ENCODE measurements around the gene USP47. TPM values are rescaled to one million over a fixed set of nuclear protein-coding genes. Genes with fewer than 3 reads are reported as not detected.

USP47 gene
- total RNA-seq, 1 donor from 2014 or later = 48.1 TPM

- DNase-seq (peak; percentile 30), ATAC-seq (no peak)
- H3K27ac ChIP-seq = peak overlapping the region; percentile 72
- TF ChIP-seq CTCF (IDR thresholded peaks at IDR 0.05) = no peak
- no peaks in the 10 kb centered on the region for H3K9me3 ChIP-seq
- H3K36me3 ChIP-seq = no peaks in the 10 kb centered on the region
- no peak overlapping the region for H3K4me3 ChIP-seq
- peaks cover 44% of the 10 kb centered on the region for H3K4me1 ChIP-seq
- no peaks in the 10 kb centered on the region for H3K27me3 ChIP-seq
- intact Hi-C loops (cut with DNase I) = no loop called here
These were observed 140.1 kb downstream of the USP47 start for GRCh38 chr11:11981840-11982239.

- peaks cover 38% of the 10 kb centered on the region for H3K4me1 ChIP-seq
- intact Hi-C loops (cut with DNase I) = no loop called here
- no peaks in the 10 kb centered on the region for H3K9me3 ChIP-seq
- TF ChIP-seq CTCF (IDR thresholded peaks at IDR 0.05) = no peak
- no peaks in the 10 kb centered on the region for H3K27me3 ChIP-seq
- H3K4me3 ChIP-seq = no peak overlapping the region
- DNase-seq (peak; percentile 28), ATAC-seq (no peak)
- H3K36me3 ChIP-seq = no peaks in the 10 kb centered on the region
- H3K27ac ChIP-seq = no peak overlapping the region
These were observed 140.7 kb downstream of the USP47 start for GRCh38 chr11:11982461-11982860.

GRCh38 chr11:11982975-11983374 is 141.2 kb downstream of the USP47 start:
- DNase-seq = no peak

GRCh38 chr11:11983427-11983826 is 141.7 kb downstream of the USP47 start:
- H3K4me1 ChIP-seq = peaks cover 34% of the 10 kb centered on the region

More at GRCh38 chr11:11982975-11983374, 141.2 kb downstream of the USP47 start:
- Histone ChIP-seq H3K4me1 (peaks cover 36% of the 10 kb centered on the region), H3K36me3 (no peaks in the 10 kb centered on the region), H3K27ac (no peak overlapping the region), H3K4me3 (no peak overlapping the region), H3K9me3 (no peaks in the 10 kb centered on the region), H3K27me3 (no peaks in the 10 kb centered on the region)
- intact Hi-C loops (cut with DNase I) = no loop called here
- ATAC-seq = no peak
- TF ChIP-seq CTCF (IDR thresholded peaks at IDR 0.05) = no peak

GRCh38 chr11:11984563-11984962 is 142.8 kb downstream of the USP47 start:
- intact Hi-C loops (cut with DNase I) = no loop called here
- Histone ChIP-seq H3K4me1 (peaks cover 26% of the 10 kb centered on the region), H3K36me3 (no peaks in the 10 kb centered on the region), H3K27me3 (no peaks in the 10 kb centered on the region), H3K27ac (no peak overlapping the region), H3K9me3 (no peaks in the 10 kb centered on the region), H3K4me3 (no peak overlapping the region)
- DNase-seq (peak; percentile 20), ATAC-seq (no peak)
- TF ChIP-seq CTCF (IDR thresholded peaks at IDR 0.05) = no peak

More at GRCh38 chr11:11983427-11983826, 141.7 kb downstream of the USP47 start:
- no peaks in the 10 kb centered on the region for H3K36me3 ChIP-seq
- intact Hi-C loops (cut with DNase I) = no loop called here
- ATAC-seq = no peak
- no peaks in the 10 kb centered on the region for H3K9me3 ChIP-seq
- no peaks in the 10 kb centered on the region for H3K27me3 ChIP-seq
- H3K4me3 ChIP-seq = no peak overlapping the region
- DNase-seq = peak; percentile 23
- TF ChIP-seq CTCF (IDR thresholded peaks at IDR 0.05) = no peak
- no peak overlapping the region for H3K27ac ChIP-seq

Data from upper lobe of right lung (tissue), 1 donor.